Right atrium auricular region (tissue), 2 donors: ENCODE measurements around the gene SCN7A. TPM values are rescaled to one million over a fixed set of nuclear protein-coding genes. Genes with fewer than 3 reads are reported as not detected.
A peak's percentile ranks its signal among the peaks of the same experiment; 100 is the strongest.

Experiments used
- DNase-seq: peaks from one replicate; pipeline ENCODE4 v3.0.0-alpha.2; 2019; ENCODE audit warnings: low spot score
- H3K27ac ChIP-seq, 2 donors: fragments of 200-600 bp; sonication (generic); 1 replicate in 1 of 2; 2 replicates in 1 of 2; pipeline ENCODE4 v1.5.1; 2016 to 2019
- H3K27me3 ChIP-seq, 2 donors: fragments of 200-600 bp; sonication (generic); one replicate each; pipeline versions ENCODE4 v1.5.1 to v1.6.0; 2017 to 2019
- H3K36me3 ChIP-seq: fragments of 200-600 bp; sonication (generic); one replicate; pipeline ENCODE4 v1.5.1; 2016
- H3K4me1 ChIP-seq, 2 donors: fragments of 200-600 bp; sonication (generic); one replicate each; pipeline versions ENCODE4 v1.5.1 to v1.6.0; 2017 to 2019
- H3K4me3 ChIP-seq, 2 donors: fragments of 200-600 bp; sonication (generic); 1 replicate in 1 of 2; 2 replicates in 1 of 2; pipeline ENCODE4 v1.5.1; 2017 to 2019; ENCODE audit warnings: mild to moderate bottlenecking in 1 of 2, moderate library complexity in 1 of 2
- H3K9me3 ChIP-seq, 2 donors: fragments of 200-600 bp; sonication (generic); one replicate each; pipeline ENCODE4 v1.5.1; 2019
- CTCF ChIP-seq, 2 donors: fragments of 200-600 bp; sonication (generic); IDR thresholded peaks; one replicate each; pipeline ENCODE4 v1.5.1; 2019; ENCODE audit warnings: antibody characterized with exemption in 2 of 2
- total RNA-seq, 2 donors: library from RNA; depleted of rRNA; stranded (reverse); fragments of >200 nt; gene quantifications; one replicate each; pipeline ENCODE4 v1.1.0, GENCODE V29; 2016

SCN7A gene
- total RNA-seq, 2 donors from 2014 or later = 6.2 to 30.6 TPM

GRCh38 chr2:166393008-166393407 lies 101.0 kb downstream of the SCN7A start:
- Histone ChIP-seq H3K9me3 (no peaks in the 10 kb centered on the region), H3K27me3 (no peaks in the 10 kb centered on the region), H3K27ac (no peak overlapping the region), H3K36me3 (no peaks in the 10 kb centered on the region), H3K4me1 (no peaks in the 10 kb centered on the region), H3K4me3 (no peak overlapping the region)
- DNase-seq = no peak
- no peak for TF ChIP-seq CTCF (IDR thresholded peaks at IDR 0.05)

GRCh38 chr2:166388481-166389070 lies 105.5 kb downstream of the SCN7A start:
- no peak for TF ChIP-seq CTCF (IDR thresholded peaks at IDR 0.05)
- Histone ChIP-seq H3K27me3 (no peaks in the 10 kb centered on the region), H3K4me1 (no peaks in the 10 kb centered on the region), H3K36me3 (no peaks in the 10 kb centered on the region), H3K4me3 (no peak overlapping the region), H3K27ac (no peak overlapping the region), H3K9me3 (no peaks in the 10 kb centered on the region)
- no peak for DNase-seq

DNA sequence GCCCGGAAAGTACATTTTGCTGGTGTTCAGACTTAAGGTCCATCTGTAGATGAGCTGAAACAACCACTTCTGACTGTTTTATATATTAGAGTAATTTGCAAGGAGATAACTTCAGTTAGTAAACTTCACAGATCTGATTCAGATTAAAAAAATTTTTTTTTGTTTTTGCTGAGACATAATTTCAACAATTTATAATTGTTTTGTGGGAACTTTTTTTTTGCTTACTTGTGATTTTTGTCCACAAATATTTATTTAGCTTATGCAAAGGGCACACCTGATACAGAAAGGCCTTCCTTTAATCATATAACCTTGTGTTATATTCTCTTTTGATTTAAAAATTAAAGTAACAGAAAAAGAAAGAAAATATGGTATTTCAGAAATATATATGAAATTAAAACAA lies 108.7 kb downstream of the SCN7A start:
- Histone ChIP-seq H3K9me3 (no peaks in the 10 kb centered on the region), H3K4me1 (no peaks in the 10 kb centered on the region), H3K27me3 (no peaks in the 10 kb centered on the region), H3K36me3 (no peaks in the 10 kb centered on the region), H3K27ac (no peak overlapping the region), H3K4me3 (no peak overlapping the region)
- no peak for DNase-seq
- no peak for TF ChIP-seq CTCF (IDR thresholded peaks at IDR 0.05)

DNA sequence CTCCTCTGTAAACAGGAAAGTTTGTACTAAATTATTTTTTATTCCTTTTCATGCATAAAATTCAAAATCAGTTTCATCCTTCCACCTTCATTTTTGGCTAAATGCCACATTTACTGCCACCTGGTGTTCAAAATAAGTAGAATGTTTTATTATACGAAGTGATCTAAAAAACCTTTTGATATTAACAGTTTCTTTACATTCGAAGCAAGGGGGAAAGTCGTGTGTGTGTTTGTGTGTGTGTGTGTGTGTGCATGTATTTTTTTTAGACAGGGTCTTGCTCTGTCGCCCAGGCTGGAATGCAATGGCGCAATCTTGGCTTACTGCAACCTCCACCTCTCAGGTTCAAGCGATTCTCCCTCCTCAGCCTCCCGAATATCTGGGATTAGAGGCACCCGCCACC lies 109.3 kb downstream of the SCN7A start:
- H3K4me1 ChIP-seq = no peaks in the 10 kb centered on the region
- no peaks in the 10 kb centered on the region for H3K36me3 ChIP-seq
- no peaks in the 10 kb centered on the region for H3K9me3 ChIP-seq
- H3K27me3 ChIP-seq = no peaks in the 10 kb centered on the region
- TF ChIP-seq CTCF (IDR thresholded peaks at IDR 0.05) = peak; percentile 19 to 49
- H3K27ac ChIP-seq = no peak overlapping the region
- no peak overlapping the region for H3K4me3 ChIP-seq
- no peak for DNase-seq

DNA sequence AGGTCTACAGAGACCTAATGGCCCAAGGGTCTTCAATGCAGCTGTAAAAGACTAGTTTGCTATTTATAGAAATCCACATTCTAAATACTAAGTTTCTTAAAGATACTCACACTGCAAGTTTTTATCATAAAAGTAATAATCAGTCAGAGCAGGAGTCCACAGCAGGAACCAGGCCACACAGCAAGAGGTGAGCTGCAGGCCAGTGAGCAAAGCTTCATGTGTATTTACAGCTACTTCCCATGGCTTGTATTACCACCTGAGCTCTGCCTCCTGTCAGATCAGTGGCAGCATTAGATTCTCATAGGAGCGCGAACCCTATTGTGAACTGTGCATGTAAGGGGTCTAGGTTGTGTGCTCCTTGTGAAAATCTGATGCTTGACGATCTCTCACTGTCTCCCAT lies 111.6 kb downstream of the SCN7A start:
- Histone ChIP-seq H3K4me3 (no peak overlapping the region), H3K9me3 (no peaks in the 10 kb centered on the region), H3K27me3 (no peaks in the 10 kb centered on the region), H3K4me1 (no peaks in the 10 kb centered on the region), H3K36me3 (no peaks in the 10 kb centered on the region), H3K27ac (no peak overlapping the region)
- no peak for DNase-seq
- no peak for TF ChIP-seq CTCF (IDR thresholded peaks at IDR 0.05)

DNA sequence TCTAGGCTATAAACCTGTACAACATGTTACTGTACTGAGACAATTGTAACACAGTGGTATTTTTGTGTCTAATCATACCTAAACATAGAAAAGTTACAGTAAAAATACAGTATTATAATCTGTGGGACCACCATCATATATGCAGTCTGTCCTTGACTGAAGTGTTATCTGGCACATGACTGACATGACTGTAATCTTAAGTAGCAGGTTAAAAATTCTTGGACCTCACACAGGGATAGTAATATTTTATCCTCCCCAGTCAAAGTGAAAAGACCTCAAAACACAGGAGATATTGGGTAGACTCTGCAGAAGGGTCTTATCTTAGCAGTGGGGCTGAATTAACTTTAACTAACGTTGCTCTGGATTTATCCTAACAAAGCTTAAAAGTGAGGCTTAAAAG lies 113.4 kb downstream of the SCN7A start:
- Histone ChIP-seq H3K4me1 (peaks cover 0 to 9% of the 10 kb centered on the region in 2 donors), H3K27me3 (no peaks in the 10 kb centered on the region), H3K36me3 (no peaks in the 10 kb centered on the region), H3K27ac (no peak overlapping the region), H3K9me3 (no peaks in the 10 kb centered on the region), H3K4me3 (no peak overlapping the region)
- no peak for DNase-seq
- no peak for TF ChIP-seq CTCF (IDR thresholded peaks at IDR 0.05)
